Neural progenitor cell (in vitro differentiated cells): ENCODE data around the gene SMIM1.

Source experiments
- CTCF ChIP-seq: fragments of 200-600 bp; sonication (generic); IDR thresholded peaks from 2 replicates; pipeline ENCODE4 v1.5.1; 2017; ENCODE audit warnings: antibody characterized with exemption, mild to moderate bottlenecking
- EZH2 ChIP-seq: fragments of 200-600 bp; sonication (generic); IDR thresholded peaks from 2 replicates; pipeline ENCODE4 v1.6.1; 2017; ENCODE audit warnings: antibody characterized with exemption, mild to moderate bottlenecking, moderate library complexity

- TF ChIP-seq CTCF (no peak), EZH2 (no peak)
Measured at GRCh38 chr1:3779265-3779911, 6.8 kb downstream of the SMIM1 start.
